Glutamatergic neuron (in vitro differentiated cells): ENCODE results near the gene KCNB1. TPM values are rescaled to one million over a fixed set of nuclear protein-coding genes. Genes with fewer than 3 reads are reported as not detected.

Experiments
- DNase-seq: peaks from one replicate; pipeline ENCODE4 v3.0.0; 2022
- H3K27ac Mint-ChIP-seq: one replicate; pipeline ENCODE4 v1.8.0; 2020; ENCODE audit warnings: mild to moderate bottlenecking, mixed read lengths, inconsistent platforms; ENCODE audit not compliant: unreplicated experiment
- H3K27me3 Mint-ChIP-seq: one replicate; pipeline ENCODE4 v1.8.0; 2020; ENCODE audit warnings: mild to moderate bottlenecking, moderate library complexity, mixed read lengths, inconsistent platforms; ENCODE audit not compliant: unreplicated experiment
- H3K36me3 Mint-ChIP-seq: one replicate; pipeline ENCODE4 v1.8.0; 2020; ENCODE audit warnings: mild to moderate bottlenecking, mixed read lengths, inconsistent platforms; ENCODE audit not compliant: unreplicated experiment
- H3K4me1 Mint-ChIP-seq: one replicate; pipeline ENCODE4 v1.8.0; 2020; ENCODE audit warnings: mild to moderate bottlenecking, low read depth, mixed read lengths, inconsistent platforms; ENCODE audit not compliant: unreplicated experiment
- H3K4me3 Mint-ChIP-seq: one replicate; pipeline ENCODE4 v1.8.0; 2020; ENCODE audit warnings: mild to moderate bottlenecking, mixed read lengths, inconsistent platforms; ENCODE audit not compliant: unreplicated experiment
- H3K9me3 Mint-ChIP-seq: one replicate; pipeline ENCODE4 v1.8.0; 2020; ENCODE audit warnings: mild to moderate bottlenecking, moderate library complexity, mixed read lengths, inconsistent platforms; ENCODE audit not compliant: unreplicated experiment
- total RNA-seq: library from RNA; stranded (reverse); fragmentation: NEBNext Ultra II Directional; extraction: Animal tissue kit (Norgen Biotek cat#: 25700); gene quantifications from one replicate; pipeline ENCODE4 v1.2.1, GENCODE V29; 2021; ENCODE audit not compliant: unreplicated experiment
- TF ChIP-seq, protein P1 (sequence below): fragments of 200-600 bp; sonication (generic); IDR thresholded peaks from one replicate; pipeline ENCODE4 v1.5.0; 2021; ENCODE audit not compliant: partially characterized antibody, unreplicated experiment

KCNB1 gene
- total RNA-seq, 1 donor from 2014 or later = 3.1 TPM

GRCh38 chr20:49340161-49340966 is 142.1 kb downstream of the KCNB1 start:
- H3K36me3 Mint-ChIP-seq = no peaks in the 10 kb centered on the region
- H3K9me3 Mint-ChIP-seq = no peaks in the 10 kb centered on the region
- H3K4me1 Mint-ChIP-seq = no peaks in the 10 kb centered on the region
- DNase-seq = peak; percentile 27
- no peaks in the 10 kb centered on the region for H3K27me3 Mint-ChIP-seq
- TF ChIP-seq, protein P1, sequence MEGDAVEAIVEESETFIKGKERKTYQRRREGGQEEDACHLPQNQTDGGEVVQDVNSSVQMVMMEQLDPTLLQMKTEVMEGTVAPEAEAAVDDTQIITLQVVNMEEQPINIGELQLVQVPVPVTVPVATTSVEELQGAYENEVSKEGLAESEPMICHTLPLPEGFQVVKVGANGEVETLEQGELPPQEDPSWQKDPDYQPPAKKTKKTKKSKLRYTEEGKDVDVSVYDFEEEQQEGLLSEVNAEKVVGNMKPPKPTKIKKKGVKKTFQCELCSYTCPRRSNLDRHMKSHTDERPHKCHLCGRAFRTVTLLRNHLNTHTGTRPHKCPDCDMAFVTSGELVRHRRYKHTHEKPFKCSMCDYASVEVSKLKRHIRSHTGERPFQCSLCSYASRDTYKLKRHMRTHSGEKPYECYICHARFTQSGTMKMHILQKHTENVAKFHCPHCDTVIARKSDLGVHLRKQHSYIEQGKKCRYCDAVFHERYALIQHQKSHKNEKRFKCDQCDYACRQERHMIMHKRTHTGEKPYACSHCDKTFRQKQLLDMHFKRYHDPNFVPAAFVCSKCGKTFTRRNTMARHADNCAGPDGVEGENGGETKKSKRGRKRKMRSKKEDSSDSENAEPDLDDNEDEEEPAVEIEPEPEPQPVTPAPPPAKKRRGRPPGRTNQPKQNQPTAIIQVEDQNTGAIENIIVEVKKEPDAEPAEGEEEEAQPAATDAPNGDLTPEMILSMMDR = no peak
- no peak overlapping the region for H3K4me3 Mint-ChIP-seq
- no peak overlapping the region for H3K27ac Mint-ChIP-seq

DNA sequence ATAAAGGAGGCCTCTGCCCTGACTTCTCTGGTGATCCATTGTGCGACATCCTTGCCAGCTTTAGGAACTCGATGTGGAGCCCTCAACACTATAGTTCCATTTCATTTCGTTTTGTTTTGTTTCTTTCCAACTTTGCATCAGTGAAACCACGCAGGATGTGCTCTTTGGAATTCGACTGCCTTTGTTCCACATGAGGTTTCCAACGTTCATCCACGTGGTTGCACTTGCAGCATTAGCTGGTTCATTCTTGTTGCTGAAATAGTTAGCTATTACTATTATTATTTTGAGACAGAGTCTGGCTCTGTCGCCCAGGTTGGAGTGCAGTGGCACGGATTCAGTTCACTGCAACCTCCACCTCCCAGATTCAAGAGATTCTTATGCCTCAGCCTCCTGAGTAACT is 143.3 kb downstream of the KCNB1 start:
- TF ChIP-seq, protein P1 = no peak
- Mint-ChIP-seq H3K4me1 (no peaks in the 10 kb centered on the region), H3K9me3 (no peaks in the 10 kb centered on the region), H3K27ac (no peak overlapping the region), H3K27me3 (no peaks in the 10 kb centered on the region), H3K36me3 (no peaks in the 10 kb centered on the region), H3K4me3 (no peak overlapping the region)
- no peak for DNase-seq

GRCh38 chr20:49338061-49338460 is 144.4 kb downstream of the KCNB1 start:
- no peak for DNase-seq
- no peak overlapping the region for H3K4me3 Mint-ChIP-seq
- H3K4me1 Mint-ChIP-seq = no peaks in the 10 kb centered on the region
- no peaks in the 10 kb centered on the region for H3K9me3 Mint-ChIP-seq
- peaks cover 6% of the 10 kb centered on the region for H3K27me3 Mint-ChIP-seq
- H3K36me3 Mint-ChIP-seq = no peaks in the 10 kb centered on the region
- no peak overlapping the region for H3K27ac Mint-ChIP-seq
- TF ChIP-seq, protein P1 = no peak

GRCh38 chr20:49337357-49337756 is 145.1 kb downstream of the KCNB1 start:
- Mint-ChIP-seq H3K4me3 (no peak overlapping the region), H3K36me3 (no peaks in the 10 kb centered on the region), H3K27ac (no peak overlapping the region), H3K27me3 (peaks cover 6% of the 10 kb centered on the region), H3K9me3 (no peaks in the 10 kb centered on the region), H3K4me1 (no peaks in the 10 kb centered on the region)
- TF ChIP-seq, protein P1 = no peak
- no peak for DNase-seq

- TF ChIP-seq, protein P1 = no peak
- Mint-ChIP-seq H3K27ac (no peak overlapping the region), H3K4me3 (no peak overlapping the region), H3K27me3 (peaks cover 6% of the 10 kb centered on the region), H3K4me1 (no peaks in the 10 kb centered on the region), H3K36me3 (no peaks in the 10 kb centered on the region), H3K9me3 (no peaks in the 10 kb centered on the region)
- DNase-seq = no peak
Measured at GRCh38 chr20:49336786-49337185, 145.7 kb downstream of the KCNB1 start.
